ENCODE data around the gene CAPN11.

DNA sequence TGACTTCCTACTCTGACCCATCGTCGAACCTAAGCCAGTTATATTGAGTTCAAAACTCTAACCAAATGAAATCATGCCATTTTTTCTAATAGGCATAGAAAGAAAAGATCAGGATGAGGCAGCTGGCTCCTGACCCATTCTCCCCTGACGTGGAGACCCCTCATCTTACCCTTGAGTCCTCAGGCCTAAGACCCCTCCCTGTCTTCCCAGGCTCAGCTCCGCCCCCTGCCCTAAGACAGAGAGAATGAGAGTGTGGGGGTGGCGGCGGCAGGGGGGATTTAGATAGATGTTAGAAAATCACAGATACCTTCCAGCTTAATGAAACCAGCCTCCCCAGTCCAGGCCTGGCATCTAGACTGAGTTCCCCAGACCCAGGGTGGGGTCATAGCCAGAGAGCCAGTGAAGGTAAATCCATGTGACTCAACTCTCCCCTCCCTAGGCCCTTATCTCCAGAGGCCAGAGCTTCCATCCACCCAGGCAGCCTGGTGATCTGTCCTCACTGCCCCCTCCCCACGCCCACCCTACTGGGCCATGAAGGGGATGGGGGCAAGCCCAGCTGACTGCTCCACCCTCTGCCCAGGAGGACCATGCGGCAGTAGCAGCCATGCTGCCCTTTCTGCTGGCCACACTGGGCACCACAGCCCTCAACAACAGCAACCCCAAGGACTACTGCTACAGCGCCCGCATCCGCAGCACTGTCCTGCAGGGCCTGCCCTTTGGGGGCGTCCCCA lies 24.5 kb upstream of the CAPN11 start:
- TF ChIP-seq, protein P1, sequence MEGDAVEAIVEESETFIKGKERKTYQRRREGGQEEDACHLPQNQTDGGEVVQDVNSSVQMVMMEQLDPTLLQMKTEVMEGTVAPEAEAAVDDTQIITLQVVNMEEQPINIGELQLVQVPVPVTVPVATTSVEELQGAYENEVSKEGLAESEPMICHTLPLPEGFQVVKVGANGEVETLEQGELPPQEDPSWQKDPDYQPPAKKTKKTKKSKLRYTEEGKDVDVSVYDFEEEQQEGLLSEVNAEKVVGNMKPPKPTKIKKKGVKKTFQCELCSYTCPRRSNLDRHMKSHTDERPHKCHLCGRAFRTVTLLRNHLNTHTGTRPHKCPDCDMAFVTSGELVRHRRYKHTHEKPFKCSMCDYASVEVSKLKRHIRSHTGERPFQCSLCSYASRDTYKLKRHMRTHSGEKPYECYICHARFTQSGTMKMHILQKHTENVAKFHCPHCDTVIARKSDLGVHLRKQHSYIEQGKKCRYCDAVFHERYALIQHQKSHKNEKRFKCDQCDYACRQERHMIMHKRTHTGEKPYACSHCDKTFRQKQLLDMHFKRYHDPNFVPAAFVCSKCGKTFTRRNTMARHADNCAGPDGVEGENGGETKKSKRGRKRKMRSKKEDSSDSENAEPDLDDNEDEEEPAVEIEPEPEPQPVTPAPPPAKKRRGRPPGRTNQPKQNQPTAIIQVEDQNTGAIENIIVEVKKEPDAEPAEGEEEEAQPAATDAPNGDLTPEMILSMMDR (IDR thresholded peaks at IDR 0.05; ENCODE audit: low read depth, low read length) = no peak
- TF ChIP-seq EZH2phosphoT487 (IDR thresholded peaks at IDR 0.05; ENCODE audit: low read depth) = no peak

Measured in OCI-LY3 (cell line).